ENCODE measurements around the gene DPF3. TPM values are rescaled to one million over a fixed set of nuclear protein-coding genes. Genes with fewer than 3 reads are reported as not detected.

Gene DPF3
- polyA plus RNA-seq, 1 donor from 2014 or later: 6.0 TPM

- Mint-ChIP-seq H3K27ac (peak overlapping the region in 1 of 3 donors; percentile 37), H3K4me1 (peaks cover 4 to 12% (median 7%) of the 10 kb centered on the region in 3 donors), H3K27me3 (no peaks in the 10 kb centered on the region), H3K9me3 (peaks cover 0 to 4% (median 2%) of the 10 kb centered on the region in 3 donors), H3K4me3 (no peak overlapping the region), H3K36me3 (peaks cover 3% of the 10 kb centered on the region)
Observed at GRCh38 chr14:72578514-72578913, 315.4 kb downstream of the DPF3 start.

GRCh38 chr14:72577521-72577920, 316.4 kb downstream of the DPF3 start:
- Mint-ChIP-seq H3K36me3 (peaks cover 3% of the 10 kb centered on the region), H3K27ac (no peak overlapping the region), H3K4me1 (peaks cover 4 to 12% (median 8%) of the 10 kb centered on the region in 3 donors), H3K4me3 (no peak overlapping the region), H3K9me3 (peaks cover 0 to 4% (median 2%) of the 10 kb centered on the region in 3 donors), H3K27me3 (no peaks in the 10 kb centered on the region)

- Mint-ChIP-seq H3K4me3 (no peak overlapping the region), H3K4me1 (peaks cover 4 to 12% (median 8%) of the 10 kb centered on the region in 3 donors), H3K9me3 (peaks cover 0 to 8% (median under 1%) of the 10 kb centered on the region in 3 donors), H3K27ac (no peak overlapping the region), H3K36me3 (peaks cover 3% of the 10 kb centered on the region), H3K27me3 (peaks cover 3% of the 10 kb centered on the region)
Observed at GRCh38 chr14:72576258-72576657, 317.6 kb downstream of the DPF3 start.

GRCh38 chr14:72574715-72575114, 319.2 kb downstream of the DPF3 start:
- H3K36me3 Mint-ChIP-seq: peaks cover 1% of the 10 kb centered on the region
- H3K4me1 Mint-ChIP-seq: peaks cover 4 to 12% (median 8%) of the 10 kb centered on the region in 3 donors
- peaks cover 0 to 10% (median 2%) of the 10 kb centered on the region in 3 donors for H3K9me3 Mint-ChIP-seq
- no peak overlapping the region for H3K4me3 Mint-ChIP-seq
- H3K27me3 Mint-ChIP-seq: peaks cover 3% of the 10 kb centered on the region
- no peak overlapping the region for H3K27ac Mint-ChIP-seq

GRCh38 chr14:72573725-72574417, 320.0 kb downstream of the DPF3 start:
- peaks cover 3% of the 10 kb centered on the region for H3K27me3 Mint-ChIP-seq
- peaks cover 4 to 12% (median 8%) of the 10 kb centered on the region in 3 donors for H3K4me1 Mint-ChIP-seq
- peaks cover 0 to 10% (median 2%) of the 10 kb centered on the region in 3 donors for H3K9me3 Mint-ChIP-seq
- no peak overlapping the region for H3K27ac Mint-ChIP-seq
- H3K36me3 Mint-ChIP-seq: peaks cover 1% of the 10 kb centered on the region
- peak overlapping the region in 1 of 4 donors; percentile 56 for H3K4me3 Mint-ChIP-seq

Other genes with a start within 250 kb of the DPF3 start
- gene DCAF4, start 32.4 kb upstream of the DPF3 start, polyA plus RNA-seq: 21.0 TPM
- 7.5 TPM for gene ZFYVE1, start 133.0 kb upstream of the DPF3 start, polyA plus RNA-seq
- 61.3 TPM for gene RBM25, start 164.4 kb upstream of the DPF3 start, polyA plus RNA-seq
- gene PSEN1, start 242.4 kb upstream of the DPF3 start, polyA plus RNA-seq: 35.3 TPM